ENCODE data around the gene AAMP. TPM values are rescaled to one million over a fixed set of nuclear protein-coding genes. Genes with fewer than 3 reads are reported as not detected.
A peak's percentile ranks its signal among the peaks of the same experiment; 100 is the strongest.
"Not testable (repeated sequence)": the region's sequence is repeated elsewhere in the genome, so short reads cannot be mapped to it uniquely, and the experiment has no call there.

AAMP gene, protein sequence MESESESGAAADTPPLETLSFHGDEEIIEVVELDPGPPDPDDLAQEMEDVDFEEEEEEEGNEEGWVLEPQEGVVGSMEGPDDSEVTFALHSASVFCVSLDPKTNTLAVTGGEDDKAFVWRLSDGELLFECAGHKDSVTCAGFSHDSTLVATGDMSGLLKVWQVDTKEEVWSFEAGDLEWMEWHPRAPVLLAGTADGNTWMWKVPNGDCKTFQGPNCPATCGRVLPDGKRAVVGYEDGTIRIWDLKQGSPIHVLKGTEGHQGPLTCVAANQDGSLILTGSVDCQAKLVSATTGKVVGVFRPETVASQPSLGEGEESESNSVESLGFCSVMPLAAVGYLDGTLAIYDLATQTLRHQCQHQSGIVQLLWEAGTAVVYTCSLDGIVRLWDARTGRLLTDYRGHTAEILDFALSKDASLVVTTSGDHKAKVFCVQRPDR
- 10 to 100 TPM; 66.2 to 66.3 TPM for total RNA-seq
- 100 to 1,000 TPM in 1 of 2 donors, 10 to 100 TPM in 1; 78.9 to 101 TPM for polyA plus RNA-seq

DNA sequence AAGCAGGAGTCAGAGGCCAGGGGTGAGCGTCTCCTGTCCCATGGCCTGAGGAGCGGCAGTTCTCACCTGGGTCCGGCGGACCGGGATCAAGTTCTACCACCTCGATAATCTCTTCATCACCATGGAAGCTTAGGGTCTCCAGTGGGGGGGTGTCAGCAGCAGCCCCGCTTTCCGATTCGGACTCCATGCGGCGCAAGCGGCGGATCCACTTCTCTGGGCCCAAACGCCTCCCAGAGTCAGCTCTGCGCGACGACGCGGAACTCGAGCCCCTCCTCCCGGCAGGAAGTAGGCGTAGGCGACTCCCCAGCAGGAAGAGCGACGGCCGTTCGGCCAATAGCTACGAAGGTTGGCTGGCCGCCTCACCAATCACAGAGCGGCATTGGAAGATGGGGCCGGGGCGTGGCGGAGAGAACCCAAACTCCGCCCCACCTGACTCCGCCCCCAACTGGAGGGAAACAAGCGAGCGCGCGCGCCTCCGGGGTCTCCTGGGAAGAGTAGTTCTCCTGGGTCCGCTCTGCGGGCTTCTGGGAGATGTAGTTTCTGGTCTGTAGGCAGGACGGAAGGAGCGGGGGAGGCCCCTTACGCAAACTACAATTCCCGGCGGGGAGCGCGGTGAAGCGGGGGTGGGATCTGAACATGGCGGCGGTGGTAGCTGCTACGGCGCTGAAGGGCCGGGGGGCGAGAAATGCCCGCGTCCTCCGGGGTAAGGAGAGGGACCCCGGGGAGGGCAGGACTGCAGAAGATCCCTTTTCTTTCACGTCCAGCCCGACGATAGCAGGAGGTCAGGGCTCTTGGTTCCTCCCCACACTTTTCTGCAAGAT is at the start of gene AAMP, which contains the start of gene PNKD:
TSS of gene AAMP (minus strand) at position 238 of the 821 bp plus-strand sequence. CDS start at position 187, 51 bp downstream.
TSS of gene PNKD (plus strand) at position 620 of the 821 bp plus-strand sequence. CDS start at position 637, 17 bp downstream.
- Mint-ChIP-seq H3K27ac (peak within 1 kb of the TSS; percentile 92 to 96 (median 93)), H3K4me3 (peak within 1 kb of the TSS; percentile 87 to 96 (median 94)), H3K27me3 (no peaks in the 10 kb centered on the region), H3K36me3 (peaks cover 32 to 59% of the 10 kb centered on the region in 2 donors), H3K4me1 (peaks cover 34 to 60% (median 48%) of the 10 kb centered on the region in 4 donors), H3K9me3 (no peaks in the 10 kb centered on the region)
- Histone ChIP-seq H3K9me3 (ENCODE audit: control insufficient read depth in 1 of 2, low read length in 2 of 2) (no peaks in the 10 kb centered on the region), H3K36me3 (ENCODE audit: insufficient read depth, low read length) (peaks cover 42% of the 10 kb centered on the region), H3K27ac (ENCODE audit: low read depth, low read length) (peak within 1 kb of the TSS; percentile 84), H3K27me3 (ENCODE audit: insufficient read depth, low read length) (no peaks in the 10 kb centered on the region), H3K4me1 (ENCODE audit: insufficient read depth, low read length) (peaks cover 34% of the 10 kb centered on the region), H3K4me3 (ENCODE audit: low read length in 2 of 2) (peak within 1 kb of the TSS; percentile 80 to 91)
- intact Hi-C loops (cut with micrococcal nuclease) = loop anchor here (1.0 to 5.0 kb wide), 10 partner anchors 16 to 1117 kb away; partner anchors contain the start of genes ARPC2, BCS1L, CNOT9 and DNPEP
- DNase-seq = peak; percentile 100
- CTCF ChIA-PET (ENCODE audit: partially characterized antibody) = interaction anchor here (0.6 to 7.5 kb wide), 23 partner anchors 12 to 578 kb away, joined by 3 to 446 read pairs (median 6); partner anchors contain the start of genes CATIP and TMBIM1
- POLR2A ChIA-PET (ENCODE audit: partially characterized antibody) = interaction anchor here (0.6 to 9.5 kb wide), 25 partner anchors 12 to 907 kb away, joined by 3 to 188 read pairs (median 5); partner anchors contain the start of genes ARPC2, BCS1L, CATIP and CNPPD1

DNA sequence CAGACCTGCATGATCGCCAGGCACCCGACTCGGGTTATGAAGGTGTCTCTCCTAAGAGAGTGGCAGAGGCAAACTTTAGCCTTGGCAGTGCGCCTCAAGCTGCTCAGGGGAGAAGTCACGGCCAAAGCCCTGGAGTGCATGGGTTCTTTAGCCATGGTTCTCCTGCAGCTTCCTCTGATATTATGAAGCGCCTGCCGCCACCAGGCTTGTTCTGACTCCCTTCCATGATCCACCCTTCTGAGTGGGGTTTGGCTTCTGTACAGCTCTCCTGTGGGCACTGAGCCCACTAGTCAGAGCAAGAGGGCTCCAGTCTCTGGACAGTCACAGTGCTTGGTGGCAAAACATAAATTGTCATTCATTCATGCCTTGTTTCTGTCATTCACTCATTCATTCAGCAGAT is 48.3 kb upstream of the AAMP start:
- no peaks in the 10 kb centered on the region for H3K36me3 ChIP-seq (ENCODE audit: insufficient read depth, low read length)
- H3K9me3 ChIP-seq (ENCODE audit: control insufficient read depth in 1 of 2, low read length in 2 of 2) = no peaks in the 10 kb centered on the region
- H3K4me1 ChIP-seq (ENCODE audit: insufficient read depth, low read length) = peaks cover 39% of the 10 kb centered on the region
- peaks cover 0 to 3% (median 0%) of the 10 kb centered on the region in 8 donors for H3K9me3 Mint-ChIP-seq
- ChIA-PET CTCF (ENCODE audit: partially characterized antibody) (interaction anchor here (1.1 to 3.6 kb wide), 4 partner anchors 16 to 39 kb away, joined by 3 to 26 read pairs (median 4); partner anchors contain the start of gene CATIP), POLR2A (ENCODE audit: partially characterized antibody) (interaction anchor here (1.4 to 3.8 kb wide), 2 partner anchors 9 to 78 kb away, joined by 4 to 17 read pairs; no protein-coding TSS in a partner anchor)
- H3K27me3 Mint-ChIP-seq = no peaks in the 10 kb centered on the region
- H3K4me3 Mint-ChIP-seq = no peak overlapping the region
- H3K27ac Mint-ChIP-seq = peak overlapping the region in 5 of 7 donors; percentile 31 to 95 (median 83)
- H3K27me3 ChIP-seq (ENCODE audit: insufficient read depth, low read length) = no peaks in the 10 kb centered on the region
- H3K36me3 Mint-ChIP-seq = peaks cover 0 to 3% of the 10 kb centered on the region in 2 donors
- no peak overlapping the region for H3K4me3 ChIP-seq (ENCODE audit: low read length in 2 of 2)
- intact Hi-C loops (cut with micrococcal nuclease) = loop anchor here (5.0 kb wide), 1 partner anchor 49 kb away; no protein-coding TSS in a partner anchor
- DNase-seq = no peak
- peaks cover 29 to 60% (median 42%) of the 10 kb centered on the region in 4 donors for H3K4me1 Mint-ChIP-seq
- H3K27ac ChIP-seq (ENCODE audit: low read depth, low read length) = no peak overlapping the region

DNA sequence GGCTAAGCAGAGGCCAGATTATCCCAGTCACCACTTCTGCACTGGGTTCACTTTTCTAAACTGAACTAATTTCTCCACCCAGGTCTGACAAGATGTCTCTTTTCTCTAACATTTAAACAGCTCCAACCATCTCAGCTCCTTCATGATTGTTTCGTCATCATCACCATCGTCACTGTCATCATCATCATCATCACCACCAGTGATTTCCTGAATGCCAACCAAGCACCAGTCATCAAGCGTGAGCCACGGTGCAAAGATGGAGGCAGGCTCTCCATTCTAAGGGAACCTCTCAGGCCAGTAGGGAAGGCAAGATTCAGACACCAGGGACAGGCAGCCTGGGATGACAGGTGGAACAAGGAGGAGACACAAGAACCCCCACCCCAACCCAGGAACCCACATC is 47.9 kb upstream of the AAMP start:
- no peak for DNase-seq
- Mint-ChIP-seq H3K9me3 (peaks cover 0 to 3% (median 0%) of the 10 kb centered on the region in 8 donors), H3K4me1 (peaks cover 29 to 60% (median 42%) of the 10 kb centered on the region in 4 donors), H3K27ac (peak overlapping the region; percentile 36 to 98 (median 95)), H3K4me3 (peak overlapping the region in 4 of 8 donors; percentile 22 to 83 (median 38)), H3K36me3 (peaks cover 0 to 3% of the 10 kb centered on the region in 2 donors), H3K27me3 (no peaks in the 10 kb centered on the region)
- H3K27ac ChIP-seq (ENCODE audit: low read depth, low read length) = no peak overlapping the region
- H3K36me3 ChIP-seq (ENCODE audit: insufficient read depth, low read length) = no peaks in the 10 kb centered on the region
- no peaks in the 10 kb centered on the region for H3K27me3 ChIP-seq (ENCODE audit: insufficient read depth, low read length)
- no peak overlapping the region for H3K4me3 ChIP-seq (ENCODE audit: low read length in 2 of 2)
- POLR2A ChIA-PET (ENCODE audit: partially characterized antibody) = interaction anchor here (1.1 to 3.8 kb wide), 5 partner anchors 8 to 82 kb away, joined by 4 to 17 read pairs (median 5); partner anchors contain the start of gene CTDSP1
- H3K9me3 ChIP-seq (ENCODE audit: control insufficient read depth in 1 of 2, low read length in 2 of 2) = no peaks in the 10 kb centered on the region
- CTCF ChIA-PET (ENCODE audit: partially characterized antibody) = interaction anchor here (1.1 to 3.6 kb wide), 6 partner anchors 10 to 46 kb away, joined by 3 to 26 read pairs (median 5); partner anchors contain the start of gene CATIP
- intact Hi-C loops (cut with micrococcal nuclease) = loop anchor here (5.0 kb wide), 1 partner anchor 49 kb away; no protein-coding TSS in a partner anchor
- H3K4me1 ChIP-seq (ENCODE audit: insufficient read depth, low read length) = peaks cover 39% of the 10 kb centered on the region

DNA sequence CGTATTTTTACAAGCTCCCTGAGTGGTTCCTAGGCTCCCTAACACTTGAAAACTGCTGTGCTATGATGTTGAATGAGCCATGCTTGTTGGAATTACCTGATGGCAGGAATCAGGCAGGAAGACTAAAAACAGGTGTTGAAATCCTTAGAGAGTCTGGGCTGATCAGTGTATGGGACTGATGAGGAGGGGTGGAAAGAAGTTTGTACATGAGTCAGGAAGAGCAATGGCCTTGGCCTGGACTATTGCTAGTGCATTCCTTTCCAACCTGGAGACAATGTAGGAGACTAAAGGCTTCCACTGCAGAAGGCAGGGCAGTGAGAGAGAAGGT is 47.3 kb upstream of the AAMP start:
- H3K9me3 Mint-ChIP-seq = peaks cover 0 to 3% (median 0%) of the 10 kb centered on the region in 8 donors
- H3K4me1 Mint-ChIP-seq = peaks cover 27 to 56% (median 37%) of the 10 kb centered on the region in 4 donors
- DNase-seq = no peak
- CTCF ChIA-PET (ENCODE audit: partially characterized antibody) = interaction anchor here (1.4 to 3.6 kb wide), 5 partner anchors 10 to 46 kb away, joined by 3 to 26 read pairs (median 5); partner anchors contain the start of gene CATIP
- Histone ChIP-seq H3K4me3 (ENCODE audit: low read length in 2 of 2) (no peak overlapping the region), H3K4me1 (ENCODE audit: insufficient read depth, low read length) (peaks cover 34% of the 10 kb centered on the region), H3K27me3 (ENCODE audit: insufficient read depth, low read length) (no peaks in the 10 kb centered on the region), H3K27ac (ENCODE audit: low read depth, low read length) (no peak overlapping the region), H3K9me3 (ENCODE audit: control insufficient read depth in 1 of 2, low read length in 2 of 2) (no peaks in the 10 kb centered on the region), H3K36me3 (ENCODE audit: insufficient read depth, low read length) (no peaks in the 10 kb centered on the region)
- H3K27ac Mint-ChIP-seq = peak overlapping the region; percentile 90 to 98 (median 95)
- H3K27me3 Mint-ChIP-seq = no peaks in the 10 kb centered on the region
- H3K4me3 Mint-ChIP-seq = peak overlapping the region in 5 of 8 donors; percentile 17 to 86 (median 78)
- POLR2A ChIA-PET (ENCODE audit: partially characterized antibody) = interaction anchor here (0.7 to 3.8 kb wide), 10 partner anchors 8 to 90 kb away, joined by 3 to 17 read pairs (median 5); partner anchors contain the start of gene CTDSP1
- peaks cover 0 to 3% of the 10 kb centered on the region in 2 donors for H3K36me3 Mint-ChIP-seq
- intact Hi-C loops (cut with micrococcal nuclease) = loop anchor here (5.0 kb wide), 1 partner anchor 50 kb away; no protein-coding TSS in a partner anchor

DNA sequence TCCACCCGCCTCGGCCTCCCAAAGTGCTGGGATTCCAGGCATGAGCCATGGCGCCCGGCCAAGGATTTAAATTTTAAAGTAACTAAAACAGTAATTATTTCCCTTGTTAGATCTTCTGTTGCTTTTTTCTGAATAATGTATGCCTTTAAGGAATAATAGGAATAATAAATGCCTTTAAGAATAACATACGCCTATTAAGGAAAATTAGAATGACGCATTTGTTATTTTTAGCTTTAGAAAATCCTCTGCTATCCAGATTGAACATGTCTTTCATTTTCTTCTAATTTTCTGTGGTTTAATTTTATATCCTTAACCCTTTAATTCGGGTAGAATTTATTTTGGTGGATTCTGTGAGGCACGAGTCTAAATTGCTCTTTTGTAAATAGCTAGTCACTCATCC is 45.5 kb upstream of the AAMP start:
- intact Hi-C loops (cut with micrococcal nuclease) = loop anchor here (5.0 kb wide), 1 partner anchor 52 kb away; no protein-coding TSS in a partner anchor
- Mint-ChIP-seq H3K4me3 (peak overlapping the region in 2 of 8 donors; percentile 77 to 86), H3K36me3 (peaks cover 0 to 3% of the 10 kb centered on the region in 2 donors), H3K27me3 (no peaks in the 10 kb centered on the region), H3K9me3 (peaks cover 0 to 3% (median 0%) of the 10 kb centered on the region in 8 donors), H3K27ac (peak overlapping the region in 6 of 7 donors; percentile 81 to 97 (median 94)), H3K4me1 (peaks cover 25 to 45% (median 33%) of the 10 kb centered on the region in 4 donors)
- H3K4me1 ChIP-seq (ENCODE audit: insufficient read depth, low read length) = peaks cover 33% of the 10 kb centered on the region
- ChIA-PET CTCF (ENCODE audit: partially characterized antibody) (interaction anchor here (1.2 to 3.6 kb wide), 5 partner anchors 14 to 44 kb away, joined by 3 to 26 read pairs (median 7); partner anchors contain the start of gene CATIP), POLR2A (ENCODE audit: partially characterized antibody) (interaction anchor here (1.2 to 3.8 kb wide), 4 partner anchors 25 to 84 kb away, joined by 3 to 17 read pairs (median 9); partner anchors contain the start of gene CTDSP1)
- H3K9me3 ChIP-seq (ENCODE audit: control insufficient read depth in 1 of 2, low read length in 2 of 2) = no peaks in the 10 kb centered on the region
- DNase-seq = no peak
- H3K27me3 ChIP-seq (ENCODE audit: insufficient read depth, low read length) = no peaks in the 10 kb centered on the region
- H3K27ac ChIP-seq (ENCODE audit: low read depth, low read length) = peak overlapping the region; percentile 13
- H3K36me3 ChIP-seq (ENCODE audit: insufficient read depth, low read length) = no peaks in the 10 kb centered on the region
- no peak overlapping the region for H3K4me3 ChIP-seq (ENCODE audit: low read length in 2 of 2)

DNA sequence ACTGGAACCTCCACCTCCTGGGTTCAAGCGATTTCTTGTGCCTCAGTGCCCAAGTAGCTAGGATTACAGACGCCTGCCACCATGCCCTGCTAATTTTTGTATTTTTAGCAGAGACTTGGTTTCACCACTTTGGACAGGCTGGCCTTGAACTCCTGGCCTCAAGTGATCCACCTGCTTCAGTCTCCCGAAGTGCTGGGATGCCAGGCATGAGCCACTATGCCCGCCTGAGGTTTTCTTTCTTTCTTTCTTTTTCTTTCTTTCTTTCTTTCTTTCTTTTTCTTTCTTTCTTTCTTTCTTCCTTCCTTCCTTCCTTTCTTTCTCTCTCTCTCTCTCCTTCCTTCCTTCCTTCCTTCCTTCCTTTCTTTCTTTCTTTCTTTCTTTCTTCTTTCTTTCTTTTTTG is 44.8 kb upstream of the AAMP start:
- peaks cover 25 to 39% (median 31%) of the 10 kb centered on the region in 4 donors for H3K4me1 Mint-ChIP-seq
- not testable (repeated sequence) for H3K9me3 ChIP-seq (ENCODE audit: control insufficient read depth in 1 of 2, low read length in 2 of 2); H3K4me3 ChIP-seq (ENCODE audit: low read length in 2 of 2); H3K27me3 ChIP-seq (ENCODE audit: insufficient read depth, low read length); H3K4me3 Mint-ChIP-seq; H3K36me3 ChIP-seq (ENCODE audit: insufficient read depth, low read length); DNase-seq; H3K27ac ChIP-seq (ENCODE audit: low read depth, low read length); H3K27me3 Mint-ChIP-seq; H3K9me3 Mint-ChIP-seq; H3K36me3 Mint-ChIP-seq
- H3K4me1 ChIP-seq (ENCODE audit: insufficient read depth, low read length) = peaks cover 33% of the 10 kb centered on the region
- POLR2A ChIA-PET (ENCODE audit: partially characterized antibody) = interaction anchor here (3.8 kb wide), 1 partner anchor 82 kb away, joined by 17 read pairs; no protein-coding TSS in a partner anchor
- peak overlapping the region in 2 of 7 donors; percentile 56 to 73 for H3K27ac Mint-ChIP-seq
- intact Hi-C loops (cut with micrococcal nuclease) = loop anchor here (5.0 kb wide), 1 partner anchor 53 kb away; no protein-coding TSS in a partner anchor
- CTCF ChIA-PET (ENCODE audit: partially characterized antibody) = interaction anchor here (1.5 to 2.9 kb wide), 3 partner anchors 13 to 43 kb away, joined by 4 to 13 read pairs (median 7); no protein-coding TSS in a partner anchor
